Dermis blood vessel endothelial cell (primary cell): ENCODE data around the gene RHOG. TPM values are rescaled to one million over a fixed set of nuclear protein-coding genes. Genes with fewer than 3 reads are reported as not detected.
A peak's percentile ranks its signal among the peaks of the same experiment; 100 is the strongest.
"Not testable (repeated sequence)": the region's sequence is repeated elsewhere in the genome, so short reads cannot be mapped to it uniquely, and the experiment has no call there.

ENCODE experiments used
- DNase-seq: peaks from one replicate; pipeline ENCODE4 v3.0.0; 2010
- total RNA-seq: library from RNA; depleted of rRNA; stranded (reverse); fragments of >200 nt; gene quantifications from 2 replicates; pipeline ENCODE4 v1.2.3, GENCODE V29; 2014

RHOG gene
- total RNA-seq, 1 donor from 2014 or later = 19.2 TPM

DNA sequence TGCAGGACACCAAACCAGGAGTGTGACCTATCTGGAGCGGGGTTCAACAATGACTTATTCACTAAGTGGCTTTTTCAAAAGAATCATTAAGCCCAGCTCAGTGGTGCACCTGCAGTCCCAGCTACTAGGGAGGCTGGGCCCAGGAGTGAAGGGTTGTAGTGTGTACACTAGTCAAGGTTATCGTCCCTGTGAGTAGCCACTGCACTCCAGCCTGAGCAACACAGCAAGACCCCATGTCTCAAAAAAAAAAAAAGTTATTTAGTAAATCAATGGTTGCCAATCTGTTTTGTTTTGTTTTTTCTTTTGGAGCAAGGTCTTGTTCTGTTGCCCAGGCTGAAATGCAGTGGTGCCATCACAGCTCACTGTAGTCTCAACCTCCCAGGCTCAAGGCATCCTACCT lies 7.9 kb downstream of the RHOG start:
- no peak for DNase-seq

DNA sequence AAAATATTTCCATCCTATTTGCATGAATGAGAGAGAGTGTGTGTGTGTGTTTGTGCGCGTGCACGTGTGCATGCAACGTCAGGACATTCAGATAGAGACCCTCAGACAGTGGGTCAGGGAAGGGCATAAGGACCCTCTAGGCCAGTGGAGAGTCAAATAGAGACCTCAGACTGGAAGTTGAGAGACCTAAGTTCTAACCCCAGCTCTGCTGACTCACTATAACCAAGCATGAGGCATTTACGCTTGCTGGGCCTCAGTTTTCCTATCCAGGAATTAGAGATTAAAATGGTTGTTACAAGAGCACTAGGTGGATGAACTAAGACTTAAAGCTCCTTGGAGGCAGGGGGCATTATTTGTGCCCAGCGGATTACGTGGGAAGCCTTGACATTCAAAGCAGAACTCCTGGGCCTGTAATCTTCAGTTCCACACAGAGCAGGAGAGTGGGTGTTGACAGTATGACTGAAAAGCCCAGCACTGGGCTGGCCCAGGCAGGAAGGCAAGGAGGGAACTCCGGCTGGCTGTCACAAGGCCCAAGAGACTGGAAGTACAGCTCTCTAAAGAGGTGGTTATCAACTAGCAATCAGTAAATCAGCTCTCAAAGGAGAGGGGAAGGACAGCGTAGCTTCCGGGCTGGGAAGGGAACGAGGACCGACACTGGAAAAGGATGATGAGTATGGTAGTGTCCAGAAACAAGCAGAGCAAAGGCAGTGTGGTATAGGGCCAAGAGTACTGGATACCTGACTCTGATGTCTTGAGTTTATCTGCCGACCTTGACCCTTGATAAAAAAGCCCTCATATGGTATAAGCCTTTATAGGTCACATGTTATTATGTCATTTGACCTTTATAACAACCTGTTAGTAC lies 9.2 kb downstream of the RHOG start:
- no peak for DNase-seq

DNA sequence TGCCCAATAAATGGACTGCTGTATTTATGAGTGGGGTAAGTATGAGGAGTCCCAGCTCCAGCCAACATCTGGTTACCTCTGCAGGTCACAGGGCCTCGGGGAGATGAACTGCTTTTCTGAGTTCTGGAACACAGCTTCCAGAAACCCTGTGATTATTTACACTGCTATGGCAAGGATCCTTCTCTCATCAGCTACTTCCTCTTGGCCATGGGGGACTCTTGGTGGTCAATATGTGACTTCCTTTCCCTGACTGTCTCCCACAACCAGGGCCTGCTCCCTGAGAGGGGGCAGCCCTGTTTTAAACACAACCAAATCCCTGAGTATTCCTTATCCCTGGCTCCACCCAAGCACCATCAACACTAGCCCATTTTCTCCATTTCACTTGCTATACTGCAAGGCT lies 10.0 kb downstream of the RHOG start:
- DNase-seq = no peak

DNA sequence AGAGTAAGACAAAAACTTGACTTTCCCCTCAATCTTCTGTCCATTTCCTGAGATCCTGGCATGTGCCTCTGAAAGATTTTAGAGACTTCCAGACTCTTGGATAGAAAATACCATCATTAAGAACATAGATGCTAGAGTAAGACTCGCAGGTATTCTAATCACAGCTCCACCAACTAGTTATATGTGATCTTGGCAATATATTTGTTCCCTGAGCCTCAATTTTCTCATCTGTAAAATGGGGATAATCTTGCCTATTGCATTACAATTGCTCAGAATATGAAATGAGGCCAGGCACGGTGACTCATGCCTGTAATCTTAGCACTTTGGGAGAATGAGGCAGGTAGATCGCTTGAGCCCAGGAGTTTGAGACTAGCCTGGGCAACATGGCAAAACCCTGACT lies 10.7 kb downstream of the RHOG start:
- DNase-seq = no peak

DNA sequence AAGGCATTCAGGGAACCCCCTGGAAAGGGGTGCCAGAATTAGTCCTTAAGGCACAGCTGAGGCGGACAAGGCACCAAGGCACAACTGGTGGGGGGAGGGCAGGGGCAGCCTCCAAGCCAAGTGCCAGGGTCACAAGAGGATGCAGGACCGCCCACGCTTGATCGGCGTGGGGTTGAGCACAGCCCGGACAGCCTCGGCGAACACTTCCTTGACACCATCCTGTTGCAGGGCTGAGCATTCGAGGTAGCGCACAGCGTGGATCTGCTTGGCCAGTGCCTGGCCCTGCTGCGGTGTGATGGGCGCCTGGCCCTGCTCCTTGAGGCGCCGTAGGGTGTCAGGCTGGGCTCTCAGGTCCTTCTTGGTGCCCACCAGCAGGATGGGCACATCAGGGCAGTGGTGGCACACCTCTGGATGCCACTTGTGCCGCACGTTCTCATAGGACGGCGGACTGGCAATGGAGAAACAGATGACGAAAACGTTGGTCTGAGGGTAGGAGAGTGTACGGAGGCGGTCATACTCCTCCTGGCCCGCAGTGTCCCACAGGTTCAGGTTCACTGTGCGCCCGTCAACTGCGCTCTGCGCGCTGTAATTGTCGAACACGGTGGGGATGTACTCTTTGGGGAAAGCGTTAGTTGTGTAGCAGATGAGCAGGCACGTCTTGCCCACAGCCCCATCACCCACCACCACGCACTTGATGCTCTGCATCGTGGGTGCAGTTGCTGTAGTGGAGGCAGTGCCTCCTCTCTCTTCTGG lies 13.1 kb downstream of the RHOG start:
- no peak for DNase-seq

DNA sequence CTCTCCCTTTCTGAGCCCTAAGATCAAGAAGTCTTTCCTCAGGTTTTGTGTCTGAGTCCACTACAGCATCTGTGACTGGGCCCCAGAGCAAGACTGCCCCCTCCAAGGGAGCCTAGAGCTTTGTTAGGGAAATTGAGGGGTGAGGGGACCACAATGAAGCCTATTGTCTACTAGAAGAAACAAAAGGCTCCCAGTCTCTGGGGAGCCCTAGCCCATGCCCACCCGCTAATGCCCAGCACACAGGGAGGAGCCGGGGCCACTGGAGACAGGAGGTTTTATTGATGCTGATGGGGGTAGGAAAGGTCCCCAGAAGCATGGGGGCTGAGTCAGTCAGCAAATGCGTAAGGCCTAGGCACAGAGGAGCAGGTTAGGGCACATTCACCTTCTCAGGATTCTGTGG lies 14.0 kb downstream of the RHOG start:
- no peak for DNase-seq

DNA sequence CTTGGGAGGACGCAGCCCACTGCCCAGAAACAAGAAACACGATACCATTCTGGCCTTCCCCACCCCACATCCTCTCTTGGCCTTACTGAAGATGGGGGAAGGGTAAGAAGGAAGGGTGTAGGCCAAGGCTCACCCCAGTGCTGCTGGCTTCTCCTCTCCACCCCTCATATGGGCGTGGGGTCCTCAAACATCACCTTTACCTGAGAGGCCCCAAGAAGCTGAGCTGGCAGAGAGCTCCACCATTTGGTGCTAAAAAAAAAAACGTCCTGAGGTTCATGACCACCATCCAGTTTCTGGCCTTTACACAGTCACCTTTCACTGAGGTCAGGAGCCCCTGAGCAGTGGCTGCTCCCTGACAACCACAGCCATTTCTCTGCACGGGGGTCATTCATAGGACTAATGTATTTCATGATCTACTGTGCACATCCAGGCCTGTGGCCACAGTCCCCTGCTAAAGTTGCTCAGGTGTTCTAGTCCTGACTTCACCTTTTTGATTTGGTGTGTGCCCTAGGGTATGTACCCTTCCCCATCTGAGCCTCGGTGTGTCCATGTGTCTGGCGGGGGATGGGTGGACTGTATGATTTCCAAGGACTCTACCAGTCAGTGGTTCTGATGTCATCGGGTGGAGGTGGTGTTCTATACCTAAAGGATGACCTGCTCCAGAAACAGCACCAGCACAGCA lies 15.1 kb downstream of the RHOG start:
- no peak for DNase-seq

DNA sequence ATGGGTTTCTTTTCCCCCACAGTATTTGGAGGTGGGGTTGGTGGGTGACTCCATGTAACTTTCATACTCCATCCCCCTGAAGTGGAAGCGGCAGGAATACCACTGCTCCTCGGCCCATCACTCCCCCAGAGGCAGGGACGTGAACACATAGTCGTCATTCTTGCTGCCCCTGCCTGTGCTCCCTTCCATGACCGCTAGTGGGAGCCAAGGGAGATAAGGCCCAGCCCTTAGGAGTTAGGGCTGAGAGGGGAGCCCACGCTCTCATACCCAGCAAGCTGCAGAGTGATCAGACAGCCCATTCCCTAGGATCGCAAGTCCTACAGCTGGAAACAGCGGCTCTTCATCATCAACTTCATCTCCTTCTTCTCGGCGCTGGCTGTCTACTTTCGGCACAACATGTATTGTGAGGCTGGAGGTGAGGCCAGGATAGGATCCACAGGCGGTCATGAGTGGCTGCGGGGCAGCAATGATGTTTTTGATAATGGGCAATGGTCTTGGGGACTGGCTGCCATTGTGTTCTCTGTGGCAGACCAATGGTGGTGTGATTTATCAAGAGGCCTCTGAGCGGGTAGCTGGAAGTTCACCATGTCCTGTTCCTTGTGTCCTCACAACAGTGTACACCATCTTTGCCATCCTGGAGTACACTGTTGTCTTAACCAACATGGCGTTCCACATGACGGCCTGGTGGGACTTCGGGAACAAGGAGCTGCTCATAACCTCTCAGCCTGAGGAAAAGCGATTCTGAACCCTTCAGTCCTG lies 15.9 kb downstream of the RHOG start:
- peak; percentile 79 for DNase-seq

DNA sequence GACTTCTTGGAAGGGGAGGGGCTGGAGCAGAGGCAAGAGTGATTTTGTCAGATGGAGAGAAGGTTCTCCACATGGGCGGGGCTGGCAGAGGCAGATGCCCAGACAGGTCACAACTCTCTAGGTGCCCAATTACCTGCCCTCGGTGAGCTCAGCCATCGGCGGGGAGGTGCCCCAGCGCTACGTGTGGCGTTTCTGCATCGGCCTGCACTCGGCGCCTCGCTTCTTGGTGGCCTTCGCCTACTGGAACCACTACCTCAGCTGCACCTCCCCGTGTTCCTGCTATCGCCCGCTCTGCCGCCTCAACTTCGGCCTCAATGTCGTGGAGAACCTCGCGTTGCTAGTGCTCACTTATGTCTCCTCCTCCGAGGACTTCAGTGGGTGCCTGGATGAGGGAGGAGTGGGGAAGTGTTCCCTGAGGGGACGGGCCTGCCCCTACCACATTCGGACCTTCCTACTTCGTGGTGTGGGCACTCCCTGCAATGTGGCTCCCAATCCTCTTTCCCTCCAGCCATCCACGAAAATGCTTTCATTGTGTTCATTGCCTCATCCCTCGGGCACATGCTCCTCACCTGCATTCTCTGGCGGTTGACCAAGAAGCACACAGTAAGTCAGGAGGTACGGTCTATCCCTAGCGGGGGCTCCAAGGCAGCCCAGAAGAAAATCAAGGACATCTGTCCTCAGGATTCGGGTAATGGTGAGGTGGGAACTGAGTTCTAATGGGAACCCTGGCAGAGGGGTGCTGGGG lies 16.8 kb downstream of the RHOG start:
- DNase-seq = no peak

DNA sequence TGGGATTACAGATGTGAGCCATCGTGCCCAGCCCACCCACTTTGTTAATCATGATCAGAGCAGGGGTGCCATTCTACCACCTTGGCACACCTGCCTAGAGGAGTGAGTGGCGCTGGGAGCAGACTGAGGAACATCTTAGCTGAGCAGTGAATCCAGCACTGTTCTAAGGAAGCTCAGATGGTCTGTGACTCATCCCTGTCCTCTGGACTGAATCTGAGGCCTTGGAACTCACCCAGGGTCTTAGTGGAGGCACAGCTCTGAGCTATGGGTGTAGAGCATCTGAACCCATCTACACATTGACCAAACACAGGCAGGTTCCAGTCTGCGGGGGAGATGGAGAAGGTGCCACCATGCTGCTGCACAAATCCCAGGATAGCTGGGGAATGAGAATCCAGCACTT lies 17.5 kb downstream of the RHOG start:
- peak; percentile 55 for DNase-seq

DNA sequence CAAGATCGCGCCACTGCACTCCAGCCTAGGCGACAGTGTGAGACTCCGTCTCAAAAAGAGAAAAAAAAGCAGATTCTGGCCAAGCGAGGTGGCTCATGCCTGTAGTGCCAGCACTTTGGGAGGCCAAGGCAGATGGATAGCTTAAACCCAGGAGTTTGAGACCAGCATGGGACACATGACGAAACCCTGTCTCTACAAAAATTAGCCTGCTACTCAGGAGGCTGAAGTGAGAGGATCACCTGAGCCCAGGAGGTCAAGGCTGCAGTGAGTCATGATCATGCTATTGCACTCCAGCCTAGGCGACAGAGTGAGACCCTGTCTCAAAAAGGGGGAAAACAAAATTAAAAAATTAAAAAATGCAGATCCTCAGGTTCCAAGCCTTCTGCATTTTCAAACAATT lies 18.4 kb downstream of the RHOG start:
- DNase-seq = no peak

DNA sequence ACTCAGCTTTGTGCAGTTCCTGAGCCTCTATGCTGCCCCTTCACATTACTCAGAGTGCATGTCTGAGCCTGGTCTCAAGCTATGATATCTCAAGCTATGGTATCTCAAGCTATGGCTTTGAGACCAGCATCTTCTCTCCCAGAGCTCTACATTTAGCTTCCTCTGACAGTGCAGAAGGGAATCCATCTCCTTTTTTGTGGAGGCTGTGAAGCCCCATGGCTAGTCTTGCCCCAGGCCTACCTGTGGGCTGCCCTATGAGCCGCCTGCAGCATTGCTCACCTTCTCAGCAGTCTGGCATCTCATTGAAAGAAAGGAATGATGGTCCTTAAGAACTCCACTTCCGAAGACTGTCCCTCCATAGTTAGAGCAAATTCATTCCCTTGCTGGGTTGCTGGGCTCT lies 19.8 kb downstream of the RHOG start:
- DNase-seq = no peak

DNA sequence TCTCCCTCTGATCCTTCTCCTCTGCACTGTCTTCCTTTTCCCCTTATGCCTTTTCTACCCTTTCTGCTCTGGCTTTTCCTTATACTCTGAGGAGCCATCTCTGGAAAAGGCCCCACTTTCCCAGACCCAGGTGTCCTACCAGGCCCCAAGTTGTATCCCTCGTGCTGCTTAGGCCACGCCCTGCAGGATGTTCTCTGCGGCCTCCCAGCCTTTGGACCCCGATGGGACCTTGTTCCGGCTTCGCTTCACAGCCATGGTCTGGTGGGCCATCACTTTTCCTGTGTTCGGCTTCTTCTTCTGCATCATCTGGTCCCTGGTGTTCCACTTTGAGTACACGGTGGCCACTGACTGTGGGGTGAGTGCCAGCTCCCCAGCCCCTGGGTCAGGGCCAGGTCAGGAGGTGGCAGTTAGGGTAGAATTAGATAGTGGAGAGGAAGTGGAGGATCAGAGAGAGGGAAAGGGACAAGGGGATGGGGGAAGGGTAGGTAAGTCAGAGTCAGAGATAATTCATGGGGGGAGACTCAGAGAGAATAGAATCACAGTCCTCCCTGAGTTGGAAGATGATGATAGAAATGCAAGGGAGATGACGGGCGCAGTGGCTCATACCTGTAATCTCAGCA lies 23.5 kb downstream of the RHOG start:
- no peak for DNase-seq

DNA sequence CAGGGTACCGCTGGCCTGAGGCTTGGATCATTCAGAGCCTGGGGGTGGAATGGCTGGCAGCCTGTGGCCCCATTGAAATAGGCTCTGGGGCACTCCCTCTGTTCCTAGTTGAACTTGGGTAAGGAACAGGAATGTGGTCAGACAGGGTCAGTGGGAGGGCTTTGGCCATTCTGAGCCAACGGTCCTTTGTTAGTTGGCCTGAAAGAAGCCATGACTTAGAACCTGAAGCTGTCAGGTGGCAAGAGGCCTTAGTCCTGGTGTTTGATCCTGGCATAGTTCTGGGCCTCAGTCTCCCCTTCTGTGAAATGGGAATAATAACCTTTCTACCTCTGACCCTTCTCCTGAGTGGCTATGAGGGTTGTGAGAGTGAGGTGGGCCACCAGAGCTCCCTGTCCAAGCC lies 24.1 kb downstream of the RHOG start:
- DNase-seq = no peak

DNA sequence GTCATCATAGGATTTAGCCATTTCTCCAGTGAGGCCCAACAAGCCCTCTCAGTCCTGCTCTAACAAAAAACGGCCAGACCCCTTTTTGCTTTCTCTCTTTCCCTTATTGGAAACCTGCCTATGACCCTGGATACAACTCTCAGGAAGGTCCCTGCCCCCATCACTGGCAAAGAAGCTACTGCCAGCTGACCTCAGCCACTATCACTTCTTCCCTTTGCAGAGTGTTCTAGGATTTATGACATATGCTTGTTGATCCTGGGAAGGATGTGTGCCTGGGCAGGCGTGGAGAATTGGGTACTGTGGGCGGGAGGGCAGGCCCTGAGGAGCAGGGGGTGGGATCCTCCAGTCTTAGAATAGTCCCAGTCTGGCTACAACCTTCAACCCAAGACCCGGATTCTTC lies 24.9 kb downstream of the RHOG start:
- no peak for DNase-seq

DNA sequence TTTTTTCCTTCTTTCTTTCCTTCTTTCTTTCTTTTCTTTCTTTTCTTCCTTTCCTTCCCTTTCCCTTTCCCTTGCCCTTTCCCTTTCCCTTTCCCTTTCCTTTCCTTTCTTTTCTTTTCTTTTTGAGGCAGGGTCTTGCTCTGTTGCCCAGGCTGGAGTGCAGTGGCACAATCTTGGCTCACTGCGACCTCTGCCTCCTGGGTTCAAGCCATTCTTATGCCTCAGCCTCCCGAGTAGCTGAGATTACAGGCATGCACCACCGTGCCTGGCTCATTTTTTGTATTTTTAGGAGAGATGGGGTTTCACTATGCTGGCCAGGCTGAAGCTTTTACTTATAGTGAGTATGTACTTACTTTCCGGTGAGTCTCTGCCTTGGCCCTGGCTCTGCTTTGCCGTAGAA lies 25.9 kb downstream of the RHOG start:
- not testable (repeated sequence) for DNase-seq

DNA sequence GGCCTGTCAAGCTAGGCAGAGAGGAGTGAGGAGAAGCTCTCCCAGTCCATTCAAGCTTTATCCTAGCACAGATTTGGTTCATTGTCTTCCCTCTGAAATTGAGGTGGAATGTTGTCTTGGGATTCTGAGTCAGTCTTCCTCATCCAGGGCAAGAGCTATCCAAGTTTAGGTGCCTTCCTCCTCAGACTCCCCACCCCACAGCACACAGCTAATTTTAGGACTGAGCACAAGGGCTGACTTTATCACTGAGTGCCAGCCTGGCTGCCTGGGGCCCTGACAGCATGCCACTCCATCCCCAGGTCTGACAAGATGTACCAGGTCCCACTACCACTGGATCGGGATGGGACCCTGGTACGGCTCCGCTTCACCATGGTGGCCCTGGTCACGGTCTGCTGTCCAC lies 29.8 kb downstream of the RHOG start:
- no peak for DNase-seq

DNA sequence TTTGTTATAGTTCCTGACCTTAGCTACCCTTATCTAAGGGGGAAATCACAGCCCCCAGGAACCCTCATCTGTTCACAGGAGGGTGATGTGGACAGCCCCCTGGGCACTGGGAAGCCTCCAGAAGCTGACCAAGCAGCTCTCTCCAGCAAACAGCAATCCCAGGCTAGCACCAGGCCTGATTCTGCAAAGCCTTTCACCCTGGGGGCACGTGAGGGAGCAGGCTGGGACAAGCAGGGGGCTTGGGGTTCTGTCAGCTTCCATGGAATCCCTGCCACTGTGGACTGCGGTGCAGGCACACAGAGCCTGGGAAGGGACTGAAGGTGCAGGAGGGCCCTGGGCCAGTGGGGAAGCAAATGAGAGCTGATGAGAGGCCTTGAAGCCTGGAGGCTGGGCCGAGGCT lies 30.3 kb downstream of the RHOG start:
- DNase-seq = no peak

DNA sequence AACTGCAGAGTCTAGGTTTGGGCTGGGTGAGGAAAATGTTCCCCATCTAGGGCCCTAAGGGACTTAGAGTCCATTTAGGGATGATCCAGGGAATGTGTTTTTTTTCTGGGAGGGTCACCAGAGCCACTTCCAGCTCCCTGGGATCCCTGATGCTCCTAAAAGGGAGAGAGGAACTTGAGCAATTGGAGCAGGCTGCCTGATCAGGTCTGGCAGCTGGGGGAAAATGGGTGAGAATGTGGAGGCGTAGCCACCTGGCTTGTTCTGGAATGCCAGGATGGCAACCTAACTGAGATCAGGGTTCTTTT lies 31.2 kb downstream of the RHOG start:
- no peak for DNase-seq

DNA sequence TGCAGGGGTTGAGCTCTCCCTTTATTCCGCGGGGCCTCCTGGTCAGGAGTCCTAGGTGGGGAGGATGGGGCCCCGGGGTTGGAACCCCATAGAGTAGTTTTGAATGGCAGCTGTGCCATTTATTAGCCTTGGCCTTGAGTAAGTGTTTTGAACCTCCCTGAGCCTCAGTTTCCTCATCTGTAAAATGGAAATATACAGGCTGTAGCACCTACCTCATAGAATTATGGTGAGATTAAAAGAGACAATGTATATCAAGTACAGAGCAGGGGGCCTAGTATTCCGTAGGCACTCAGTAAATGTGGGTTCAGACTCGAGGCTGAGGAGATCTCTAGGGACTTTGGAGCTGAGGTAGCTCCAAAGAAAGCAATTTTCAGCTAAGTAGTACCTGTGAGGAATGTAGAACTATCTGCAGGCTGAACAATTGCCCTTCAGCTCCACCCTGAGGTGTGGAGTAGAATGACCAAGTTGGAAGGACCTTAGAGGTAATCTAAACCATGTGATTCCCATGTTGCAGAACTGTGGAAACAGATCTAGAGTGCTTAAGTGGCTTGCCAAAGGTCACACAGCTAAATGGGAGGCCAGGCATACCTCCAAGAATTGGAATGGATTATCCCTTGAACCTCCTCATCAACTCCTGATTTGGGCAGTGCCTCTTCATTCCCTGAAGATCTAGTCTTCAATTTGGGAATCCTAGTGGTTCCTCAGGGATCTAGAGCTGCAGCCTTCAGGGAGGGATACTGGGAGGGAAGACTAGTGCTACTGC lies 31.7 kb downstream of the RHOG start:
- DNase-seq = peak; percentile 77
